ENCODE data around the gene MMP24OS. TPM values are rescaled to one million over a fixed set of nuclear protein-coding genes. Genes with fewer than 3 reads are reported as not detected.
"Not testable (repeated sequence)": the region's sequence is repeated elsewhere in the genome, so short reads cannot be mapped to it uniquely, and the experiment has no call there.

Gene MMP24OS
- total RNA-seq, 2 experiments from 2014 or later, result 64.3 to 70.1 TPM

- DNase-seq (no peak), ATAC-seq (ENCODE audit: low read depth) (no peak)
- Mint-ChIP-seq H3K27ac (no peak overlapping the region), H3K36me3 (peaks cover 9% of the 10 kb centered on the region), H3K27me3 (no peaks in the 10 kb centered on the region), H3K4me1 (peaks cover 9% of the 10 kb centered on the region), H3K9me3 (no peaks in the 10 kb centered on the region), H3K4me3 (no peak overlapping the region)
- POLR2A ChIA-PET, result interaction anchor here (0.5 kb wide), 2 partner anchors 149 to 176 kb away, joined by 3 read pairs; no protein-coding TSS in a partner anchor
These were observed 6.0 kb downstream of the MMP24OS start for GRCh38 chr20:35271904-35272303.

- Mint-ChIP-seq H3K4me1 (peaks cover 5% of the 10 kb centered on the region), H3K9me3 (no peaks in the 10 kb centered on the region), H3K36me3 (peaks cover 9% of the 10 kb centered on the region), H3K27me3 (no peaks in the 10 kb centered on the region), H3K4me3 (no peak overlapping the region), H3K27ac (no peak overlapping the region)
- DNase-seq (no peak), ATAC-seq (ENCODE audit: low read depth) (no peak)
- POLR2A ChIA-PET, result interaction anchor here (0.5 kb wide), 1 partner anchor 175 kb away, joined by 3 read pairs; no protein-coding TSS in a partner anchor
These were observed 6.6 kb downstream of the MMP24OS start for GRCh38 chr20:35271073-35271882.

- no peak overlapping the region for H3K4me3 Mint-ChIP-seq
- peaks cover 9% of the 10 kb centered on the region for H3K36me3 Mint-ChIP-seq
- no peak for ATAC-seq (ENCODE audit: low read depth)
- H3K27ac Mint-ChIP-seq, result peak overlapping the region; percentile 13
- H3K27me3 Mint-ChIP-seq, result no peaks in the 10 kb centered on the region
- POLR2A ChIA-PET, result interaction anchor here (1.7 kb wide), 1 partner anchor 8 kb away, joined by 8 read pairs; the partner anchor contains the start of gene MMP24OS
- H3K9me3 Mint-ChIP-seq, result no peaks in the 10 kb centered on the region
- H3K4me1 Mint-ChIP-seq, result peaks cover 4% of the 10 kb centered on the region
- DNase-seq, result no peak
These were observed 7.7 kb downstream of the MMP24OS start for GRCh38 chr20:35270021-35270902.

GRCh38 chr20:35269055-35269781 is 8.7 kb downstream of the MMP24OS start:
- Mint-ChIP-seq H3K27ac (peak overlapping the region; percentile 42), H3K36me3 (peaks cover 9% of the 10 kb centered on the region), H3K4me3 (no peak overlapping the region), H3K9me3 (no peaks in the 10 kb centered on the region), H3K4me1 (peaks cover 4% of the 10 kb centered on the region), H3K27me3 (no peaks in the 10 kb centered on the region)
- ATAC-seq (ENCODE audit: low read depth) (peak; percentile 67), DNase-seq (peak; percentile 69)
- POLR2A ChIA-PET, result interaction anchor here (1.2 to 1.7 kb wide), 2 partner anchors 9 to 122 kb away, joined by 3 to 8 read pairs; partner anchors contain the start of genes EDEM2 and MMP24OS

GRCh38 chr20:35267092-35267491 is 10.8 kb downstream of the MMP24OS start:
- no peak for DNase-seq
- no peak for ATAC-seq (ENCODE audit: low read depth)
- POLR2A ChIA-PET, result no interaction called here
- Mint-ChIP-seq H3K4me1 (peaks cover 4% of the 10 kb centered on the region), H3K9me3 (no peaks in the 10 kb centered on the region), H3K4me3 (no peak overlapping the region), H3K36me3 (peaks cover 10% of the 10 kb centered on the region), H3K27ac (no peak overlapping the region), H3K27me3 (no peaks in the 10 kb centered on the region)

DNA sequence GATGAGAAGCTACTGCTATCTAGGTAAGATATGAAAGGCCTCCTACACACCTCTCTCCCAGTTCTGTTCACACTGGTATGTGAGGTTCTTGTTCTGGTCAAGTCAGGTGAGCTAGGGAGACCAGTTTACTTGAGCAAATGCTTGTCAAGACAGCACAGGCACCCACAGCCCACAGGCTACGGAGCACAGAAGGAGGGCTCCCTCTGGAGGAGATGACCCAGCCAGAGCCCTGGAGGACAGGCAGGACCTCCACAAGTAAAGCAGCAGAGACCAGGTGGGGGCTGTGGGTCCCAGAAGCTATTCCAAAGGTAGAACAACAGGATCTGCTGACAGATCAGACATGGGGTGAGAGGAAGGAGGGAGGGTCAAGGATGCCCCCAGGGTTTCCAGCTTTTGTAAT is 13.2 kb downstream of the MMP24OS start:
- H3K4me1 Mint-ChIP-seq, result peaks cover 2% of the 10 kb centered on the region
- H3K9me3 Mint-ChIP-seq, result no peaks in the 10 kb centered on the region
- no peak overlapping the region for H3K27ac Mint-ChIP-seq
- H3K27me3 Mint-ChIP-seq, result no peaks in the 10 kb centered on the region
- no peak overlapping the region for H3K4me3 Mint-ChIP-seq
- ATAC-seq (ENCODE audit: low read depth), result no peak
- DNase-seq, result no peak
- peaks cover 6% of the 10 kb centered on the region for H3K36me3 Mint-ChIP-seq
- POLR2A ChIA-PET, result interaction anchor here (0.7 to 2.0 kb wide), 3 partner anchors 12 to 92 kb away, joined by 3 to 11 read pairs (median 3); partner anchors contain the start of gene MMP24OS

GRCh38 chr20:35263532-35264341 is 14.2 kb downstream of the MMP24OS start:
- peaks cover 4% of the 10 kb centered on the region for H3K36me3 Mint-ChIP-seq
- no peak for ATAC-seq (ENCODE audit: low read depth)

GRCh38 chr20:35262731-35263531 is 15.0 kb downstream of the MMP24OS start:
- H3K9me3 Mint-ChIP-seq; H3K4me3 Mint-ChIP-seq; H3K27me3 Mint-ChIP-seq; H3K36me3 Mint-ChIP-seq; ATAC-seq (ENCODE audit: low read depth); H3K4me1 Mint-ChIP-seq; DNase-seq: not testable (repeated sequence)
- H3K27ac Mint-ChIP-seq, result peak overlapping the region; percentile 60
- POLR2A ChIA-PET, result interaction anchor here (0.6 to 2.0 kb wide), 3 partner anchors 14 to 41 kb away, joined by 3 to 11 read pairs (median 5); partner anchors contain the start of gene MMP24OS

More at GRCh38 chr20:35263532-35264341, 14.2 kb downstream of the MMP24OS start:
- Mint-ChIP-seq H3K27ac (peak overlapping the region; percentile 60), H3K4me1 (peaks cover 4% of the 10 kb centered on the region), H3K27me3 (no peaks in the 10 kb centered on the region), H3K9me3 (no peaks in the 10 kb centered on the region), H3K4me3 (no peak overlapping the region)
- no peak for DNase-seq
- POLR2A ChIA-PET, result interaction anchor here (0.5 to 2.0 kb wide), 6 partner anchors 11 to 164 kb away, joined by 3 to 11 read pairs (median 4); partner anchors contain the start of gene MMP24OS

DNA sequence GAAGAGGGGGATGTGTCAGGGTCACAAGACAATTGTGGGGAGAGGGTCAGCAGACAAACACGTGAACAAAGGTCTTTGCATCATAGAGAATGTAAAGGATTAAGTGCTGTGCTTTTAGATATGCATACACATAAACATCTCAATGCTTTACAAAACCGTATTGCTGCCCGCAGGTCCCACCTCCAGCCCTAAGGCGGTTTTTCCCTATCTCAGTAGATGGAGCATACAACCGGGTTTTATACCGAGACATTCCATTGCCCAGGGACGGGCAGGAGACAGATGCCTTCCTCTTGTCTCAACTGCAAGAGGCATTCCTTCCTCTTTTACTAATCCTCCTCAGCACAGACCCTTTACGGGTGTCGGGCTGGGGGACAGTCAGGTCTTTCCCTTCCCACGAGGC is 15.6 kb downstream of the MMP24OS start:
- not testable (repeated sequence) for H3K27me3 Mint-ChIP-seq; H3K9me3 Mint-ChIP-seq; H3K4me3 Mint-ChIP-seq; ATAC-seq (ENCODE audit: low read depth); H3K4me1 Mint-ChIP-seq; H3K36me3 Mint-ChIP-seq; DNase-seq; H3K27ac Mint-ChIP-seq
- POLR2A ChIA-PET, result interaction anchor here (1.1 kb wide), 1 partner anchor 16 kb away, joined by 13 read pairs; the partner anchor contains the start of gene MMP24OS

- no peak for DNase-seq
- Mint-ChIP-seq H3K27me3 (no peaks in the 10 kb centered on the region), H3K4me1 (peaks cover 4% of the 10 kb centered on the region), H3K27ac (no peak overlapping the region), H3K4me3 (no peak overlapping the region), H3K9me3 (no peaks in the 10 kb centered on the region), H3K36me3 (peaks cover 1% of the 10 kb centered on the region)
- ATAC-seq (ENCODE audit: low read depth), result no peak
- POLR2A ChIA-PET, result interaction anchor here (1.2 kb wide), 2 partner anchors 9 to 15 kb away, joined by 3 to 5 read pairs; no protein-coding TSS in a partner anchor
These were observed 17.5 kb downstream of the MMP24OS start for GRCh38 chr20:35260426-35260825.

DNA sequence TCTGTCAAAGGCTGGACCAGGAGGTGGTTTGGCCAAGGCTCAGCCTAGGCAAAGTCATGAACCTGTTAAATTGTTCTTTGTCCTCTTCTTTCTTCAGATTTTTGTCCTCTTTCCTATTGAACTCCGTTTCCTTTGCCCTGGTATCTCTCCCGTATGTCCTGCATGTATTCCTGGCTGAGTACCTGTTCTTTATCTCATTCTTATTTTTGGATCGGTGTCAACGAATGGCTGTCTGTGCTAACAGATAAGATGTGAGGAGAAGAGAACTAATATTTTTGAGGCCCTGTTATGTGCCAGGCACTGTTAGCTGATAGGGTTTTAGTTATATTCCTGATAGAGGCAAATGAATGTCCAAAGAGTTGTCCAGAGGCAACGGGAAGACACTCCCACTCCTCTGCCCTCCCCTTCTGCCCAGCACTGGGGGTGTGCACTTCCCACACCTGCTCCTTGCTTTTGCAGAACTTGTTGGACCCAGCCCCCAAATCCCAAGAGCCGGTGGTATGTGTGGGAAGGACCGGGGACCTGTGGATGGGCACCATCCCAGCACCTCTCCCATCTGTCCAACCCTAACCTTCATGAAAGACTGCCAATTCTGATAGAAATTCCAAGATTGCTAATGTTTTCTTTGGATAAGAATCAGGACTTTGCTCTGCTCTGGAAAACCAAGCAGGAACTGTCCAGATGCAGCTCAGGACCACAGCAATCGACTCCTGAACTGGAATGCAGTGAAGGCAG is 20.6 kb downstream of the MMP24OS start:
- H3K4me3 Mint-ChIP-seq, result no peak overlapping the region
- no peak for ATAC-seq (ENCODE audit: low read depth)

More for the DNA sequence above, 20.6 kb downstream of the MMP24OS start:
- Mint-ChIP-seq H3K9me3 (no peaks in the 10 kb centered on the region), H3K4me1 (peaks cover 9% of the 10 kb centered on the region), H3K27ac (no peak overlapping the region), H3K27me3 (no peaks in the 10 kb centered on the region), H3K36me3 (no peaks in the 10 kb centered on the region)
- no peak for DNase-seq
- POLR2A ChIA-PET, result interaction anchor here (1.0 kb wide), 1 partner anchor 18 kb away, joined by 3 read pairs; no protein-coding TSS in a partner anchor

Measured in activated naive CD8-positive, alpha-beta T cell treated with anti-CD3 and anti-CD28 coated beads, Interleukin-2, amount 10 ng/mL, durations not matched to agents 7 days and 5 days (primary cell).